ENCODE measurements around the gene IMPA2.

Gene IMPA2

GRCh38 chr18:12009581-12010140 is 28.4 kb downstream of the IMPA2 start:
- DNase-seq = no peak

GRCh38 chr18:12010187-12010802 is 29.0 kb downstream of the IMPA2 start:
- DNase-seq = no peak

DNA sequence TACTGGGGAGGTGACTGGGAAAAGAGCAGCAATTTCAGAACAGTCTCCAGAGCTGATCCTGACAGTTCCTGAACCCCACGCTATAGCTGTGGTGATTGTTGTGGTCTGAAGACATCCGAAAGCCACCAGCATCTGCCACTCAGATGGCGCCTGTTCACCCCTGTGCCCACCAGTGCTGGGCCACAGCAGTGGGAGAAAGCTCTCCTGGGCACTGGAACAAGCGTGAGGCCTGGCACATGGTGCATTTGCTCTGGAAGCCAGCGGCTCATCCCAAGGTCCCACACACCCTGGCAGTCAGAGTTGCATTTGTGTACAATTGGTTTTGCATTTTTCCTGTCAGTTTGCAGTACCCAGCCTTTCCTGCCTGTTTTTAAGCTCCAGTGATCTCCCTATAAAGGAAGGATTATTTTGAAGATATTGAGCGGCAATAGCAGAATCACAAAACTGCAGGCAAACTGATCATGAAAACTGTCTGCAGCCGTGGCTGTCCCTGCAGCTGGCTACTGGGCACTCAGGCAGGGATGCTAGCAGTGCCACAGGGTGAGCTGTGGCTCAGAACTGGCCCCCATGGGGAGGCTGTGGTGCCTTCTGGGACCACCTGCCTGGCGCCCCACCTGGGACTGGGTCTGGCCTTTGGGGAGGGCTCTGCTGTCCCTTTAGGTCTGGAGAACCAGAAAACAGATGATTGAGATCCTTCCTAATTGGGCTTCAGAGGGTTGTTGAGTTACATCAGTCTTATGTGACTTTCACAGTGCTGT is 30.1 kb downstream of the IMPA2 start:
- no peak for DNase-seq

DNA sequence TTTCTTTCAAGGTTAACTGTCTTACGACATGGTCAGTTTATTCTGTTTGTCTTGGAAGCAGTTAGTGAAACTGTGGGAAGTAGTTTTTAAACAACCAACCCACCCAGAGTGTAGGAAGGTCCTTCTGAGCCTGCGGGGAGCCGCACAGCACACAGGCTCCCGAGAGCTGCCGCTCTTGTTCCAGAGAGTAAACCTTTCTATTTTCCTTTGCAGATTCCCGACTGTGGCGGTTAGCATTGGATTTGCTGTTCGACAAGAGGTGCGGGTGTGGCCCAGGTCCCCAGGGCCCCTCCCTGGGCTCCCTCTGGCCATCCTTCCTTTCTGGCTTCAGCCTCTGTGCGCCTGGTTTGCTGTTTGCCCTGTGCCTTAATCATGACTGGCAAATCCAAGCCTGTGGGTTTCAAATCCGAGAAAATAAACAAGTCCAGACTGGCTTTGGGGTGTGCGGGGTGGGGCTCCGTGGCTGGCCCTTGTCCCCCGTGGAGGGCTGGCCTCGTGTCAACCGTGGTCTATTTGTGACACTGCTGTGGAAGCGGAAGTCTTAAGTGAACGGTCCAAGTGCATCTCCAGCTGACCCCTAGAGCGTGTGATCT is 30.7 kb downstream of the IMPA2 start:
- no peak for DNase-seq

DNA sequence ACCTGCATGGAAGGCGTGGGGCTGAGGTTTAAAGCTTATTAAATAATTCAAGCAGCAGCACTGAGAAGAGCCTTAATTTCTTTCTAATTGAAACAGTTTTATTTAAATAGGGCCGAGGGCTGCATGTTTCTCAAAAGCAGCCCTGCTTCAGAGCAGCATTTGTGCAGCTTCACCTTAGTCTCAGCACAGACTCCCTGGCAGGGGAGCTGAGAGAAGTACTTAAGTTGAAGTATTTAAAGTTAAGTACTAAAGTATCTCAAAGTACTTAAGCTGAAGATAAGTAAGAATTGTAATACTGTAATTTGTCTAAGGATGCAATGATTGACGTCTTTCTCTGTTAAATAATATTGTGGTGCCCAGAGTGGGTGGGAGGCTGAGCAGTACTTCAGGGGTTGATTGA is 31.4 kb downstream of the IMPA2 start:
- no peak for DNase-seq

GRCh38 chr18:12013186-12013916 is 32.0 kb downstream of the IMPA2 start:
- no peak for DNase-seq

GRCh38 chr18:12014086-12014485 is 32.8 kb downstream of the IMPA2 start:
- DNase-seq = no peak

DNA sequence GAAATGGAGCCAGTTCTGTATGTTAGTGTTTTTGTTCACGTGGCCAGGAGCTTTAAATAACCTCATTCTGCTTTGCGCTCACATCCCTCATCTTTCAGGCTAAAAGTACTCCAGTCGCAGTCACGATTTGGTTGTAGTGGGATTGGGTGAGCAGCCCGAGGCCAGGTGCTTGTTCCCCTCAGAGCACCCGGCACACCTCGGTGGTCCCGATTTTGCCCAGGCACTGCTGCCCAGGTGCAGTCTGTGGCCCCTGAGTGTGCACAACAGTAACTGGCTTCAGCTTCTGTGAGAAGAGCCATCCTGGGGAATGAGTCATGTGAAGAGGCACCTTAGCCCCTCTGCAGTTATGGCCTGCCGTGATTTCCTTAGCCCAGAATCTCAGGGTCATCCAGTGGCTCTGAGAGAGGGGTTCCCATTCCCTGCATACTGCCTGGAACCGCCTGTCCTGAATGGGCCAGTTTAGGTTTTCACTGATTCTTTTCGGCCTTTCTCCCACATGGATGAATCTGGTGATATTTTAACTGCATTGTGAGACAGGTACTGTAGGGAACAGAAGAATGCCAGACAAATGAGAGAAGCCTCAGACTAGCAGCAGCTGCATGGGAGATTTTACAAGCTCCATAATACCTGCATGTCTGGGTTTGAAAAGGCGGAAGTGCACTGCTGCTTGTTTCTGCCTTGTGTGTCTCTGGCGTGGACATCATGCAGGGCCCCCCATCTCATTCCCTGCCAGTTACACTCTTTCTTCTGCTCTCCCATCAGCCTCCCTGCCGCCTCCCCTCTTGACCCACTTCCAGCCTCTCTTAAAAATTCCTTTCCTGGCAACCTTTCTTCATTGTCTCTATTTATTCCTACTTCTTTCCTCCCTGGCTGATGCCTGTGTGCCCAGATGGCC is 33.5 kb downstream of the IMPA2 start:
- no peak for DNase-seq

GRCh38 chr18:12015416-12016062 is 34.2 kb downstream of the IMPA2 start:
- DNase-seq = no peak

GRCh38 chr18:12017081-12017480 is 35.8 kb downstream of the IMPA2 start:
- DNase-seq = no peak

DNA sequence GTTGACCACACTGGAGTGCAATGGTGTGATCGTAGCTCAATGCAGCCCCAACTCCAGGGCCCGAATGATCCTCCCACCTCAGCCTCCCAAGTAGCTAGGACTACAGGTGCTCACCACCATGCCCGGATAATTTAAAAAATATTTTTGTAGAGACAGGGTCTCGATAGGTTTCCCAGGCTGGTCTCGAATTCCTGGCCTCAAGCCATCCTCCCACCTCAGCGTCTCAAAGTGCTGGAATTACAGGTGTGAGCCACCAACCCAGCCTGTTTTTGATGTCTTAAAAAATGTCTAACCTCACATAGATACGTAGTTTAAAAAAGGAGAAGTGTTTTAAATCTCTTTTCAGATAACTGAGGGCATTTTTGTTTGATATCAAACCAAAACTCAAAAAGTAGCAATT is 37.6 kb downstream of the IMPA2 start:
- no peak for DNase-seq

DNA sequence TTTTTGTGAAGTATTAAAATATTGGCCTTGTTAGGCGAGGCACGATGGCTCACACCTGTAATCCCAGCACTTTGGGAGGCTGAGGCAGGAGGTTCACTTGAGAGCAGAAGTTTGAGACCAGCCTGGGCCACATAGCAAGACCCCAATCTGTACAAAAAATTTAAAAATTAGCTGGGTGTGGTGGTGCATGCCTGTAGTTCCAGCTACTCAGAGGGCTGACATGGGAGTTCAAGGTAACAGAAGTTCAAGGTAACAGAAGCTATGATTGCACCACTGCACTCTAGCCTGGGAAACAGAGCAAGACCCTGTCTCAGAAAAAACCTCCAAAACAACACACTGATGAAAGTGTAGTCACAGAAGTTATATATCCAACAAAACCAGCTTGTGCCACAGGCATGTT is 39.8 kb downstream of the IMPA2 start:
- DNase-seq = no peak

DNA sequence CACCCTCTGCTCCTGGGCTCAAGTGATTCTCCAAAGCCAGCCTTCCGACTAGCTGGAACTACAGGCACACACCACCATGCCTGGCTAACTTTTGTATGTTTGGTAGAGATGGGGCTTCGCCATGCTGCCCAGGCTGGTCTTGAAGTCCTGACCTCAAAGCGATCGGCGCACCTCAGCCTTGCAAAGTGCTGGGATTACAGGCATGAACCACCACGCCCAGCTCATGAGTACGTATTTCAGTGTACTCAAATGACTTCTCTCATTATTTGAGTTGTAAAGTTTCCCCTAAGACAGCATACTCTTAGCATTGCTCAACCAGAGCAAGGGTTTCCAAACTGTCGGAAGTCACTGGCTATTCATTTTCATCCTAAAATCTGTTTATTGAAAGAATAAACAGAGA is 40.3 kb downstream of the IMPA2 start:
- no peak for DNase-seq

GRCh38 chr18:12023375-12023774 is 42.1 kb downstream of the IMPA2 start:
- no peak for DNase-seq

- no peak for DNase-seq
Observed at GRCh38 chr18:12026562-12026961, 45.3 kb downstream of the IMPA2 start.

- no peak for DNase-seq
Observed at GRCh38 chr18:12027046-12027445, 45.7 kb downstream of the IMPA2 start.

DNA sequence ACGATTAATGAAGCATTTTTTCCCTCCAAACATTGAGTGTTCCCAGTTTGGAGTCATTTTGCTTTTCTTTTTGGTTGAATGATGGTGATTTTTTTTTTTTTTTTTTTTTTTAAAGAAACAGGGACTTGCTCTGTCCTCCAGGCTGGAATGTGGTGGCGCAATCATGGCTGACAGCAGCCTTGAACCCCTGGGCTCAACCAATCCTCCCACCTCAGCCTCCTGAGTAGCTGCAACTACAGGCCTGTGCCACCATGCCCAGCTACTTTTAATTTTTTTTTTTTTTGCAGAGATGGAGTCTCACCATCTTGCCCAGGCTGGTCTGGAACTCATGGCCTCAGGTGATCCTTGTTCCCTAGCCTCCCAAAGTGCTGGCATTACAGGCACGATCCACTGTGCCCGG is 46.2 kb downstream of the IMPA2 start:
- no peak for DNase-seq

- DNase-seq = no peak
Observed at GRCh38 chr18:12028040-12028628, 46.8 kb downstream of the IMPA2 start.

GRCh38 chr18:12028674-12029073 is 47.4 kb downstream of the IMPA2 start:
- no peak for DNase-seq

DNA sequence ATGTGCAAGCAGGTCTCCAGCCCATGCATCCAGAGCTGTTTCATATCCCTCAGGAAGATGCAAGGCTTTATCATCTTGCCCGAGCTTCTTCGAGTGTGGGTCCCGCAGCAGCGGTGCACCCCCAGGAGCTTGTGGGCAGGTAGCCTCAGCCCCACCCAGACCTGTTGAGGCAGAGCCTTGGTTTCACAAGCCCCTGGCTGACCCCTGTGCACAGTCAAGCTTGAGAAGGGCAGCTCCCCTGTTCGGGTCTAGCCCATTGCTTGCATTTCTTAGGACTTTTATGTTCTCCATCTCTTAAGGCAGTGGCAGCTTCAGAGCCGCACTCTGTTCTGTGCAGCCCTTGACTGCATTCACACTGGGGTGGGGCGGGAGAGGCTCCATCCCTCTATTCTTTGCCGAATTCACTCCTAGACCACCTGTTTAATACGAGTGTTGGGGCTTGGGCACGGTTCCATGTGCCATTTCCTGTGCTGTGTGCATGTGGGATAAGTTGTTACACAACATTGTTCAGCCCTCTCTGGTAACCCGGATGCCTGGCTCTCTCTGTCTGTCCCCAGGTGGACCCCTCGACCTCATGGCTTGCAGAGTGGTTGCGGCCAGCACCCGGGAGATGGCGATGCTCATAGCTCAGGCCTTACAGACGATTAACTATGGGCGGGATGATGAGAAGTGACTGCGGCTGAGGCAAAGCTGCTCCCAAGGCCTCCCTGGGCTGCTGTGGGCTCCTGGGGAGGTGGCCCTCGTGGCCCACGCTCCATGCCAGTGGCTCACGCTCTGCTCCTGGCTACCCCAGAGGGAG is 48.7 kb downstream of the IMPA2 start:
- no peak for DNase-seq

DNA sequence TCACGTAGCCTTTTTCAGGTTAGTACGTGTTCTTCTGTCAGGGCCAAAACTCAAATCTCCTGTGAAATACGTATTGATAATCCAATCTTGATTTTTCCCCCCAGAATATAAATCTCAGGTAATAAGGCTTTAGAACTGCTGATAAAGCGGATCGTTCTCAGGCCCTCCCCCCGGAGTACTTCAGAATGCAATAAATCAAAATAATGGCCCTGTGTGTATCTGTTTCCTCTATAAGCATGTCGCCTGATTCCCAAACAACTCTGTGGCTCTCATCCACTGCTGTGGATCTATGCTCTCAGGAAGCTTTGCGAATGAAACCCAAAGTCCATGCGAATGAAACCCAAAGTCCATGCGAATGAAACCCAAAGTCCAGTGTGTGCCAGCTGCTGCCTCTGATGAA is 49.4 kb downstream of the IMPA2 start:
- no peak for DNase-seq

All from activated CD4-positive, CD25-positive, alpha-beta regulatory T cell (primary cell).